H9 (cell line): ENCODE results near the gene SGTA. TPM values are rescaled to one million over a fixed set of nuclear protein-coding genes. Genes with fewer than 3 reads are reported as not detected.

Source experiments
- DNase-seq: peaks from one replicate; pipeline ENCODE4 v3.0.0-alpha.2; 2017
- H2AFZ ChIP-seq: one replicate; pipeline ENCODE4 v1.6.1; 2013; ENCODE audit warnings: mild to moderate bottlenecking, low read length, control low read depth, moderate library complexity
- H2AK5ac ChIP-seq: 2 replicates; pipeline ENCODE4 v1.6.1; 2013; ENCODE audit warnings: low read length, control low read depth, mixed read lengths; ENCODE audit not compliant: insufficient read length
- H2BK120ac ChIP-seq: one replicate; pipeline ENCODE4 v1.6.1; 2013; ENCODE audit warnings: low read depth, mild to moderate bottlenecking, low read length, control low read depth, inconsistent platforms; ENCODE audit not compliant: poor library complexity, severe bottlenecking
- H2BK12ac ChIP-seq: 2 replicates; pipeline ENCODE4 v1.6.1; 2013; ENCODE audit warnings: low read length, control low read depth, mixed read lengths, low read depth; ENCODE audit not compliant: insufficient read length
- H2BK15ac ChIP-seq: 2 replicates; pipeline ENCODE4 v1.6.1; 2013; ENCODE audit warnings: low read depth, low read length, control low read depth
- H2BK20ac ChIP-seq: one replicate; pipeline ENCODE4 v1.6.1; 2013; ENCODE audit warnings: low read depth, mild to moderate bottlenecking, low read length, control low read depth, inconsistent platforms; ENCODE audit not compliant: poor library complexity, severe bottlenecking
- H2BK5ac ChIP-seq: 2 replicates; pipeline ENCODE4 v1.6.1; 2013; ENCODE audit warnings: low read length, control low read depth, mixed read lengths; ENCODE audit not compliant: insufficient read length
- H3K14ac ChIP-seq: 2 replicates; pipeline ENCODE4 v1.6.1; 2013; ENCODE audit warnings: low read length, control low read depth; ENCODE audit not compliant: insufficient read depth
- H3K18ac ChIP-seq: 2 replicates; pipeline ENCODE4 v1.6.1; 2013; ENCODE audit warnings: low read depth, mild to moderate bottlenecking, mixed read lengths, low read length, control low read depth; ENCODE audit not compliant: insufficient read length
- H3K23ac ChIP-seq: 2 replicates; pipeline ENCODE4 v1.6.1; 2013; ENCODE audit warnings: low read length, control low read depth, mixed read lengths, low read depth; ENCODE audit not compliant: insufficient read length
- H3K23me2 ChIP-seq: 2 replicates; pipeline ENCODE4 v1.6.1; 2013; ENCODE audit warnings: low read depth, mild to moderate bottlenecking, mixed read lengths, low read length, control low read depth; ENCODE audit not compliant: insufficient read length, poor library complexity, severe bottlenecking
- H3K27ac ChIP-seq: 2 replicates; pipeline ENCODE4 v1.5.1; 2013; ENCODE audit warnings: low read length, control low read depth, mixed read lengths, low read depth; ENCODE audit not compliant: insufficient read length
- H3K27me3 ChIP-seq: 2 replicates; pipeline ENCODE4 v1.6.1; 2013; ENCODE audit warnings: low read length, control low read depth, inconsistent platforms; ENCODE audit not compliant: insufficient read depth
- H3K4ac ChIP-seq: 2 replicates; pipeline ENCODE4 v1.6.1; 2013; ENCODE audit warnings: low read depth, mild to moderate bottlenecking, control low read depth, inconsistent platforms, low read length, moderate library complexity
- H3K4me1 ChIP-seq: 2 replicates; pipeline ENCODE4 v1.6.1; 2013; ENCODE audit warnings: low read length, control low read depth, inconsistent platforms; ENCODE audit not compliant: insufficient read depth
- H3K4me2 ChIP-seq: 2 replicates; pipeline ENCODE4 v1.6.1; 2013; ENCODE audit warnings: low read length, control low read depth, mixed read lengths; ENCODE audit not compliant: insufficient read length, insufficient read depth
- H3K56ac ChIP-seq: 2 replicates; pipeline ENCODE4 v1.6.1; 2013; ENCODE audit warnings: low read depth, mild to moderate bottlenecking, mixed read lengths, low read length, control low read depth; ENCODE audit not compliant: insufficient read length
- H3K79me1 ChIP-seq: 2 replicates; pipeline ENCODE4 v1.6.1; 2013; ENCODE audit warnings: low read depth, mild to moderate bottlenecking, moderate library complexity, low read length, control low read depth, inconsistent platforms; ENCODE audit not compliant: insufficient read depth, poor library complexity, severe bottlenecking
- H3K79me2 ChIP-seq: 2 replicates; pipeline ENCODE4 v1.6.1; 2013; ENCODE audit warnings: low read length, control low read depth, inconsistent platforms; ENCODE audit not compliant: insufficient read depth
- H3K9ac ChIP-seq: 2 replicates; pipeline ENCODE4 v1.6.1; 2013; ENCODE audit warnings: low read length, control low read depth, mixed read lengths; ENCODE audit not compliant: insufficient read length; ENCODE audit errors: extremely low read depth
- H3K9me3 ChIP-seq: one replicate; pipeline ENCODE4 v1.6.1; 2013; ENCODE audit warnings: low read depth, low read length, inconsistent platforms; ENCODE audit not compliant: control insufficient read depth
- H3T11ph ChIP-seq: one replicate; pipeline ENCODE4 v1.6.1; 2013; ENCODE audit warnings: mild to moderate bottlenecking, low read length, control low read depth, inconsistent platforms
- H4K20me1 ChIP-seq: one replicate; pipeline ENCODE4 v1.6.1; 2013; ENCODE audit not compliant: control insufficient read depth, insufficient read length, insufficient read depth
- H4K5ac ChIP-seq: 2 replicates; pipeline ENCODE4 v1.6.1; 2013; ENCODE audit warnings: low read depth, mild to moderate bottlenecking, mixed read lengths, low read length, control low read depth; ENCODE audit not compliant: insufficient read length
- H4K8ac ChIP-seq: replicated peaks from 2 replicates; pipeline ENCODE4 v1.6.1; 2013; ENCODE audit warnings: low read length, control low read depth, mixed read lengths, low read depth; ENCODE audit not compliant: insufficient read length
- H4K91ac ChIP-seq: 2 replicates; pipeline ENCODE4 v1.6.1; 2013; ENCODE audit warnings: low read depth, mild to moderate bottlenecking, moderate library complexity, mixed read lengths, low read length, control low read depth; ENCODE audit not compliant: insufficient read length
- H3K27ac Mint-ChIP-seq, 3 experiments: 2 replicates in 2 of 3; 3 replicates in 1 of 3; pipeline ENCODE4 v1.8.0; 2020 to 2021; ENCODE audit warnings: mixed read lengths in 3 of 3, mild to moderate bottlenecking in 1 of 3, moderate library complexity in 1 of 3
- H3K27me3 Mint-ChIP-seq: 2 replicates; pipeline ENCODE4 v1.8.0; 2021; ENCODE audit warnings: low read depth, mild to moderate bottlenecking, moderate library complexity, mixed read lengths
- H3K36me3 Mint-ChIP-seq, 3 experiments: 2 replicates in 2 of 3; 3 replicates in 1 of 3; pipeline ENCODE4 v1.8.0; 2020 to 2021; ENCODE audit warnings: low read depth in 3 of 3, mixed read lengths in 3 of 3; ENCODE audit not compliant: insufficient read depth in 1 of 3
- H3K4me1 Mint-ChIP-seq, 2 experiments: 2 replicates each; pipeline ENCODE4 v1.8.0; 2020; ENCODE audit warnings: mixed read lengths in 2 of 2
- H3K4me3 Mint-ChIP-seq, 2 experiments: 2 replicates in 1 of 2; 3 replicates in 1 of 2; pipeline ENCODE4 v1.8.0; 2020 to 2021; ENCODE audit warnings: mild to moderate bottlenecking in 2 of 2, mixed read lengths in 2 of 2, moderate library complexity in 1 of 2
- H3K9me3 Mint-ChIP-seq, 2 experiments: 2 replicates in 1 of 2; 3 replicates in 1 of 2; pipeline ENCODE4 v1.8.0; 2020; ENCODE audit warnings: mild to moderate bottlenecking in 2 of 2, mixed read lengths in 2 of 2, moderate library complexity in 1 of 2
- CTCF ChIP-seq: fragments of 200-600 bp; sonication (generic); conservative IDR thresholded peaks from 3 replicates; pipeline ENCODE4 v1.8.0; 2021; ENCODE audit warnings: antibody characterized with exemption, mild to moderate bottlenecking
- WGBS: extraction: QIAGEN DNeasy Blood & Tissue Kit; methylation state at CpG from one replicate; pipeline ENCODE4 v1.1.7; 2013; ENCODE audit warnings: missing lambda C conversion rate, low lambda C conversion rate, mixed read lengths; ENCODE audit not compliant: insufficient read length; ENCODE audit errors: extremely low coverage; 5-methylcytosine and 5-hydroxymethylcytosine counted together
- total RNA-seq: library from RNA; stranded (reverse); gene quantifications from 2 replicates; pipeline ENCODE4 v1.2.1, GENCODE V29; 2021

Gene SGTA
- total RNA-seq, 1 experiment from 2014 or later, result 102 TPM

GRCh38 chr19:2727640-2727944, 55.5 kb downstream of the SGTA start:
- no peak overlapping the region for H2AFZ ChIP-seq
- WGBS, result no CpG with 5 or more reads among the region's 16 CpGs
- peaks cover 3% of the 10 kb centered on the region for H4K20me1 ChIP-seq
- H2BK5ac ChIP-seq, result no peak overlapping the region
- no peak overlapping the region for H3T11ph ChIP-seq
- H3K27ac ChIP-seq, result no peak overlapping the region
- no peak overlapping the region for H3K18ac ChIP-seq
- H3K4me1 ChIP-seq, result no peaks in the 10 kb centered on the region; the same call in 1 of the 2 replicates
- H2BK12ac ChIP-seq, result no peak overlapping the region
- H4K5ac ChIP-seq, result no peak overlapping the region
- H2AK5ac ChIP-seq, result no peak overlapping the region
- peak overlapping the region; percentile 50; the same call in 1 of the 2 replicates for H3K14ac ChIP-seq
- no peak for DNase-seq
- H3K9ac ChIP-seq, result no peak overlapping the region
- H2BK15ac ChIP-seq, result no peak overlapping the region; the same call in 1 of the 2 replicates
- no peak overlapping the region for H2BK20ac ChIP-seq
- H3K4me1 Mint-ChIP-seq, result peaks cover 3 to 14% of the 10 kb centered on the region in 2 experiments
- TF ChIP-seq CTCF, result no peak
- no peak overlapping the region for H3K23ac ChIP-seq
- no peaks in the 10 kb centered on the region for H3K27me3 ChIP-seq
- H3K9me3 Mint-ChIP-seq, result no peaks in the 10 kb centered on the region
- no peak overlapping the region for H4K91ac ChIP-seq
- no peak overlapping the region for H3K4me3 Mint-ChIP-seq
- H3K4ac ChIP-seq, result no peak overlapping the region
- H3K27me3 Mint-ChIP-seq, result peaks cover 43% of the 10 kb centered on the region
- H3K79me2 ChIP-seq, result no peaks in the 10 kb centered on the region
- peak overlapping the region in 1 of 3 experiments; percentile 72; a peak in 1 of 7 replicates for H3K27ac Mint-ChIP-seq
- H3K23me2 ChIP-seq, result no peaks in the 10 kb centered on the region
- H3K9me3 ChIP-seq, result no peaks in the 10 kb centered on the region
- H4K8ac ChIP-seq, result no peak overlapping the region
- no peaks in the 10 kb centered on the region for H3K36me3 Mint-ChIP-seq
- H3K56ac ChIP-seq, result no peak overlapping the region
- no peak overlapping the region for H3K4me2 ChIP-seq
- no peaks in the 10 kb centered on the region for H3K79me1 ChIP-seq
- no peak overlapping the region for H2BK120ac ChIP-seq
